ENCODE measurements around the gene ZDHHC14.

- TF ChIP-seq CEBPB (IDR thresholded peaks at IDR 0.05) = no peak
- TF ChIP-seq REST (IDR thresholded peaks at IDR 0.05; ENCODE audit: low read depth) = no peak
- TF ChIP-seq TAF1 (IDR thresholded peaks at IDR 0.05; ENCODE audit: low read depth) = no peak
- TF ChIP-seq NFIC (IDR thresholded peaks at IDR 0.05) = no peak
- no peak; the same call in 1 of the 2 replicates for TF ChIP-seq EP300 (IDR thresholded peaks at IDR 0.05; ENCODE audit: borderline replicate concordance)
Measured at GRCh38 chr6:157380458-157380778, 572 bp upstream of the ZDHHC14 start.
